LoVo (cell line): ENCODE measurements around the gene GPR137B.

ENCODE experiments used
- DNase-seq: peaks from one replicate; pipeline ENCODE4 v3.0.0-alpha.2; 2016; ENCODE audit warnings: low spot score

Gene GPR137B

DNA sequence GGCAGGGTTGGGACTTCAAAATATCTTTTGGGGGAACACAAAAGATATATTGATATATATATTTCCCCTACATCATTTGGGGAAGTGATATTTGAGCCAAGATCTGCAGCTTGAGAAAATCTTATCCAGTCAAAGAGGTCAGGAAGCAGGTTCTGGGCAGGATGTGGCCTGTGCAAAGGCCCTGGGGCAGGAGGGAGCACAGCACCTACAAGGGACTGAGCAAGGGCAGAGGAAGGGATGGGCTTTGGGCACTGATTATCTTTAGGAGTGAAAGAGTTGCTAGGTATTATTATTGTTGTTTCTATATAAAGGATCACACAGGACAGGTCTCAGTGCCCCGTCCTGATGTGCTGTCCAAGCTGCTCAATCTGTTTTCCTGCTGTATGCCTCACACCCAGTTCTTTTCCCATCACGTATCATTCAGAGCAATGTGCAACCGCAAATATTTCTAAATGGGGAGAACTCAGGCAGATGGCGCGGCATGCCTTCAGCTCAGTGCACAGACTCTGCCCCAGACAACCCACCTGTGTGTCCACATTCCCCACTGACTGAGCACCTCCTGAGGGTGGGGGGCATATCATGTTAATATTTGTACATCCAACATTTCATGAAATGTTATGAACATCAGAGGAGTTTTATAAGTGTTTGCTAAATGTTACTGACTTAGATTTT lies 28.1 kb upstream of the GPR137B start:
- DNase-seq = no peak

DNA sequence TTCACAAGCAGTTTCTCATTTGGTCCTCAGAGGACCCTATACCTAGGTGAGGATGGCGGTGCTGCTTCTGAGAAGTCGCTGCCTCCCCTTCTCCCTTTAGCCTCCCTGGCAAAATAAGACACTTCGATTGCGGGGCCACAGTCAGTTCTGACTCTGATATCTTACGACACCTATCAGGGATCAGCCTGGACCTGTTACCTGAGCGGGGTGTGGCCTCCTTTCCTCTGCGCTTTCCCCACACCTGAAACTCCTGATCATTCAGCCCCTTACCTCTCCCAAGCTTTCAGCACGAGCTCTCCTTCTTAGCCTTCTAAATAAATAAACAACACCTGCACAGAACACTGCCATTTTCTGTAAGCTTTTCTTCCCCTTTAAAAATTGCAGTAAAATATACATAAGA lies 24.6 kb upstream of the GPR137B start:
- DNase-seq = no peak

DNA sequence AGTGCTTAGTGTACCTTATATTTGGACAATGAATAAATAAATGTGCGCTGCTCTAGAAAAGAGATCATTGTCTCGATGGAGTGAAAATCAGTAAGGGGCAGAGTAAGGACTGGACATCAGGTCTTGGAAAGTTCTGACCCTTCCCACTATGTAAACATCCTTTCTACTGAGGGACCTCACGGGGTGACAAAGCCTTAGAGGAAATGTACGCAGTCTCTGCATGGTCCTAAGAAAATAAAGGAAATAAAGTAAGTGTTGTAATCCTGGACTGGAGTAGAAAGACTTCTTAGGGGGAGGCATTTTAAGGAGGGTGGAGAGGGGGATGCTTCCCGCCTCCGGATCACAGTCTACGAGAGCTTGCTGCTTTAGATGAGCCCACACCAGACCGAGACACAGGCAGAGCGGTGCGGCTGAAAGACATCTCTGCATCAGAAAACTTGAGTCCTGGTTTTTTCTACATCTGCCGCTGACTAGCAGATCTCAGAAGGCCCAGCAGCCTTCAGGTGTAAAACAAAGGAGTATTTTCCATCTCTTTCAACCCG lies 22.3 kb upstream of the GPR137B start:
- DNase-seq = no peak

DNA sequence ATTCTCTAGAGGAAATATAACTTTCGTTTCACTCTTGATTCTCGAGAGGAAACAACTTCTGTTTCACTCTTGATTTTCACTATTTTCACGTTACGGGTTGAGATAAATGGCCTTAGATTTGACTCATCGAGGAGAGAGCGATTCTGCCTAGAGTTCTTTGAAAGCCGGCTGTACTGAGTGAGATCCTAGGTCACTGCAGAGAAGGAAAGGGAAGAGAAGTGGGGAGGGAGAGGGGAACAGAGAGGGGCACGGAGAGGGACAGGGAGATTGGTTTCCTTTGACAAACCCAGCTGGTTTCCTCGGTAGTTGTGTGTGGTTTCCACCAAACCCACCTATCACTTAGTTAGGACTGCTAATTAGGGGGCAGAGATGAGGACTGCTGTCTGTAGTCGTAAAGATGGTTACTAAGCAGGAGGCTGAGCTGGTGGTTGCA lies 21.6 kb upstream of the GPR137B start:
- DNase-seq = no peak

DNA sequence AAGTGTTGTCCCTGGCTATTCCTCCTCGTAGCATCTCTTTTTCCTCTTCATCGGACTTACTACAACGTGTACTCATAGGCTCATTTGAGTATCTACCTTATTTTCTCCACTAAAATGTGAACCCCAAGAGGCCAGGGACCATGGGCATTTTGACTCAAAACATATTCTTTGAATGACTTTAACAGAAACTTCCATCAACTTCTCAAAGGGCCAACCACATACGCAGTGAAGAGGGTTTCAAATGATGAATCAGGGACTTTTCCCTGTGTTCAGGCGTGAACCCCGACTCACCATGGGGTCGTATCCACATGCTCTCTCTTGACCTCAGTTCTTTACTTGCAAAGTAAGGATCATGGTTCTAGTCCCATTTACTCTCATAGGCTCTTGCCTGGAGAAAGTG lies 20.2 kb upstream of the GPR137B start:
- no peak for DNase-seq

DNA sequence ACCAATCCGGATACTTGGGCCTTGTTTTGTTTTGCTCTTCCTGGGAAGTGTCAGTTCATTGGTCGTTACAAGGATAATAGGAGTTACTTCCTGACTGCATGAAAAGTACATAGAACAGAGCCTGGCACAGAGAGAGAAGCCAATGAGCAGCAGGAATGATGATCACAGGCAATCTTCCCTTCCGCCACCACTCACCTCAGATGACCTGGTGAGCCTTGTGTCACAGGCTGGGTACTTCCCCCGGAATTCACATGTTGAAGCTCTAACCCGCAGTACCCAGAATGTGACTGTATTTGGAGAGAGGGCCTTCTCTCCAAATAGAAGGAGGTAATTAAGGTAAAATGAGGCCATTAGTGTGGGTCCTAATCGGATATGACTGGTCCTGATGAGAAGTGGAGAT lies 18.8 kb upstream of the GPR137B start:
- DNase-seq = no peak

DNA sequence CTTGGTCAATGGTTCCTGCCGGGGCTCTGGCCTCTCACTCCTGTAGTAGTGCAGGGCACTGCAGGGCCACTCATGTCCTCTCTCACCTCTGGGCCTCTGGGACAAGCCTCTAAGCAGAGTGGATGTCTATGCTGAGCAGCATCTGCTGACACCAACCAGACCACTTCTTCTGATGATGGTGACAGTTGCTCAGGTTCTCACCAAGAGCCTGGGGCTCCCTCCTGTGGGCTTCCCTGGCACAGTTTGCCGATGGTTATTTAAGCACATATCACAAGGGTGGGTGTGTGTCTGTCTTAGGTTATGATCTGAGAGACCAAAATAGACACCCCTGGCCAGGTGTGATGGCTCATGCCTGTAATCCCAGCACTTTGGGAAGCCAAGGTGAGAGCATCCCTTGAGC lies 17.4 kb upstream of the GPR137B start:
- DNase-seq = no peak

DNA sequence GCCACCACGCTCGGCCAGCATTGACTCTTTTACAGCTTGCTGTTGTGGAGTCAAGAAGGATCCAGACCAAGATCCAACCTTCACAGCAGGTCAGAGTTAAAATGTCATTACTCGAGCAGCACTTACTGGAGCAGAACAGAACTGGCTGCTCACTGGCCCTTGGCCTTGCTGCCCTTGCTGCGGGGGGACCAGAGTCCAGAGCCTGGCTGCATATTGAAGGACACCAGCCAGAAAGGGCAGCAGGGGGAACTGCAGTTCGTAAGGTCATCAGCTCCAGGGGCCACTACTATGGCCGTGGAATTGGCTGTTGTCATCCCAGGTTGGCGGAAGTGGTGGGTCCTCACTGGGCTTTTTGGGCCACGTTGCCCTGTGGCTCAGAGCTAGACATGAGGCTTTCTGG lies 15.3 kb upstream of the GPR137B start:
- no peak for DNase-seq

DNA sequence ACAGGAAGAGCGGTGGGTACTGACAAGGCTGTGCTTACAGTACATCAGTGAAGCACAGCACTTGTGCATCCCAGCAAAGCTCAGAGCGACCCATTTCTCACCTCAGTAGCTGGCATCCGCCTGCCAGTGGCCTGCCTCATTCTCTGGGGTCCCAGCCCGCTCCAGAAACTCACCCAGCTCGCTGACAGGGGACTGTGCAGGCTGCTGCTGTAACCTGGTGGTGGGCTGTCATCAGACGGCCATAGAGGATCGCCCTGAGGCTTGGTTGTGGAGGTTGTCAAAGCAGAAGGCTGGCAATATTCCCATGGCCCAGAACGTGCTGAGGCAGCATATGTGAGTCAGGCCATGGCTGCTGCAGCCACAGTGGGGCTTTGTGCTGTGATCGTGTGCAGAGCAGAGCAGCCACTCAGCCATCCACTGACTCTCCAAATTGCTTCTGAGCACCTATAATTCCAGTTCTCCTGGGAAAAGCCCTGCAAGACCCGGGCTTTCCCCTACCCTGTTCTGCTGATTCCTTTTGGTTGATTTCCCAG lies 13.6 kb upstream of the GPR137B start:
- no peak for DNase-seq

DNA sequence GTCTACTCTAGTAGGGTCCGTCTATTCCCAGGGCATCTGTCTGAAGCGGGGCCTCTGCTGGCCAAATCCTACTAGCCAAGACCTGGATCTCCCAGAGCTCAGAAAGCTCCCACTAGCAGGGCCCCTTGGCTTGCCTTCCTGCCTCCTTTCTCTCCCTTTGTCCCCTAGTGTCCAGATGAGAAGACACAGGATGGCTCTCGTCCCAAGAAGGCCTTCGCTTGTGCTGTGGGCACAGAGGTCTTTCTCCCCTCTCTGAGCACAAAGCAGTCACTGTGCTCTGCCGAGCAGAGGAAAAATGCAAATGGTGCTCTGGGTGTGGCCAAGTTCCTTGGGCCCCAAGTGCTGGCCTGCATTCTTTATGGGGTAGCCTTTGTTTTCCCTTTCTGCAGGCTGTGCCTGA lies 13.0 kb upstream of the GPR137B start:
- DNase-seq = no peak

DNA sequence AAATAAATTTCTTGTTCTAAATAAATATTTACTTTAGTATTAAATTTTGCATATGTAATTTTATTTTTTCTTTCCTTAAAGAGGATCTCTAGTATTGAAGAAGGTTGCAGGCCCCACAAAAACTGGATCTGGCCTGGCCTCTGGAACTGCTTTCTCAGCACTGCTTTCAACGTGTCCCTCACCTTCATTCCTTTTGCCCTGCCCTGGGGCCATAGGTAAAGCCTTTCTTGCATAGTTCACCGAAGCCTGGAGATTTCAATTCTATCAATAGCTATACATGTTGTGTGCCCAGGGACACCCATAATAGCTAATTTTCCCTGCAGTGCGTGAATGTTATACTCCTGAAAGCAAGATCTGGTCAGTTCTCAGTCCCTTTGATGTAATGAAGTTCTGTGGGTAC lies 12.0 kb upstream of the GPR137B start:
- no peak for DNase-seq

DNA sequence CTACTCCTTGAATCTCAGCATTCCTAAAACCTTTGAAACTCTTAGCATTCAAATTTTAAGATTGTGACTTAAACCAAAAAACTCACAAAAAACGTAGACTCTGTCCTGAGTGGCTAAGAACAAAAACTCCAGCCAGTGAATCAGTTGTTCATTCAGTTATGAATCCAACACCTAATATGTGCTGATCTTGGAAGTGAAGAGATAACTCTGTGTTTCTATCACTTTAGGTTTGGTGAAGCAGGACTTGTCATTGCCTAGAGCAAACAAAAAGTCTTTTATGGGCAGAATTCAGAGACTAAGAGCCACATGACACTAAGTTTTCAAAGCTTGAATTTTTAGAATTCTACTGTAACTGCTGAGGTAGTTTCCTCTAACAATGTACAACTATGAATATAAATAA lies 10.4 kb upstream of the GPR137B start:
- no peak for DNase-seq

DNA sequence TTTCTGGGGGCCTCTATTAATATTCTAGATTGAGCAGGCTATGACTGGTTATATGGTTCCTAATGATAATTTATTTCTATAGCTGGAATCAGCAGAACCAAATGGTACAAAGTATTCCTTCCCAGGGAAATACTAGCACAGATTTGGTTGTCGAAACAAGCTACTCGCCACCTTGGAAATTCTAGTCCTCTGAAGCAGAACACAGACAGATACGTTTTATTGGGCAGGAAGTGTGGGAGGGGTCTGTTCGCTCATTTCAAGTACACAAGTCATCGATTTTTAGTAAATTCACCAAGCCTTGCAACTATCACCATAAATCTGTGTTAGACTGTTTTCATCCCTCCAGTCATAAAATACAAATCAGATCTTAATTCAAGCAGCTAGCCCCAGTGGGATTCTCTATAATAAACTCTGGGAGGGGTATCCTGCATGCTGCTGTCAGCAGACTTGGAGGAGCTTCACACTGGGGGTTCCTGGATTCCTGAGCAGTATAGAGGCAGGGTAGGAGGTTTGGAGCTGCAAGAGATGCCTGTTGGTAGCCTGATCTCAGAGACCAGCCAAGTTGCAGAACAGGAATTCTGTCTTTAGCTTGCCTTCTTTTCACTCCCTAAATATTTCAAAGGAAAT lies 9.8 kb upstream of the GPR137B start:
- no peak for DNase-seq

DNA sequence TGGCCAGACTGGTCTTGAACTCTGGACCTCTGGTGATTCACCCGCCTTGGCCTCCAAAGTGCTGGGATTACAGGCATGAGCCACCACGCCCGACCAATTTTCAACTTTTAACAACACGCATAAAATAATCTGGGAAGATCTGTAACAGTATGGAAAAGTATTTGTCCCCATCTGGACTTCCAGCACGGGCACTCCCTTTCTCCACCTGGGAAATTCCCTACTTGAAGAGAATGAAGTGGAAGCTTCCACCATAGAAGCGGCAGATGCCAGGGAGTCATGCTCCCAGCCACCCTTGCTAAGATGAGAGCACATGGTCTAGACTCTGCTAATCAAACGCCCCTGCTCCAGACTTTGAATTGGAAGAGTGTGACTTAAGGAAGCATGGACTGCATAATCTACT lies 9.0 kb upstream of the GPR137B start:
- DNase-seq = no peak

DNA sequence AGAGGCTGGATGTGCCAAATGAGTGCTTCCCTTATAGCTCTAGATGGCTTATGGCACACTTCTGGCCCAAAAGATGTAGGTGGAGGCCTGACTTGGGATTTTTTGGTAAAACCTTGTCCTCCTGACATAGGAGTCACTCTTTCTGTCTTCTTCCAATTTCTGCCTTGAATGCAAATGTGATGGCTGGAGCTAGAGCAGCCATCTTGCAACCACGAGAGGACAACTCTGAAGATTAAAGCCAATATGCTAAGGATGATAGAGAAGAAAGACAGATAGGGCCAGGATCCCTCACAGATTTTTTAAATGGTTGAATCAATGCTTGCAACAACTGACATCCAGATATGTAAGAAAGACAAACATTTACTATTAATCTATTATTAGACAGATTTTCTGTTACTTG lies 8.5 kb upstream of the GPR137B start:
- no peak for DNase-seq

DNA sequence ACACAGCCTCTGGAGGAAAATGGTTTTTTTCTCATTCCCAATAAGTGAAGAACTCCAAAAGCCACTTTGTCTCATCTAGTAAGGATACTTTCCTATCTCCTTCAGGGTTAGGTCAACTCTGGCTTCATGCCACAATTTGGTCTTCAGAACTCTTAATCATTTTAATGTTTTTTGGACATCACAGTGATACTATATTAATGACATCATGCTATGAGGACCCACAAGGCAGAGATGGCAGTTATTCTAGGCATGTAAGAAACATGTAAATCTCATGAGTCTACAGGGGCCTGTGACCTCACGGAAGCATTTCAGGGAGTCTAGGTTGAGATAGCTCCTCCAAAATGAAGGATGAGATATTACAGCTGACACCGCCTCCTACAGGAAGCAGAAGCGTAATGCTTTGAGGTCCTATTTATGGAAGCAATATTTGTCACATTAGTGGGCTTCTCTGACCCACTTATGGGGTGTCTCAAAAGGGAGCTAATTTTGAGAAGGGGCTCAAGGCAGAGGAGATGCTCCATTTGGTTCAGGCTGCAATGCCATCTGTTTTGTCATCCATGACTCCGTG lies 5.0 kb upstream of the GPR137B start:
- no peak for DNase-seq

DNA sequence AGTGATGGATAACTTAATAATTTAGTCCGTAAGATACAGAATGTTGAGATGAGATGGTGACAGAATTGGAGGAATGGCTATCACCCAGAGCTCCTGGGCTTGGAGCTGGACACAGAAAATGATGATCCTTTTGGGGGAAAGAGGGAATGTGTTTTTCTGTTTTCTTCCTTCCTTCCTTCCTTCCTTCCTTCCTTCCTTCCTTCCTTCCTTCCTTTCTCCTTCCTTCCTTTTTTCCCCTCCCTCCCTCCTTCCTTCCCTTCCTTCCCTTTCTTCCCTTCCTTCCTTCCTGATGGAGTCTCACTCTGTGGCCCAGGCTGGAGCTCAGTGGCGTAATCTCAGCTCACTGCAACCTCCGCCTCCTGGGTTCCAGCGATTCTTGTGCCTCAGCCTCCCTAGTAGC lies 2.8 kb upstream of the GPR137B start:
- no peak for DNase-seq

DNA sequence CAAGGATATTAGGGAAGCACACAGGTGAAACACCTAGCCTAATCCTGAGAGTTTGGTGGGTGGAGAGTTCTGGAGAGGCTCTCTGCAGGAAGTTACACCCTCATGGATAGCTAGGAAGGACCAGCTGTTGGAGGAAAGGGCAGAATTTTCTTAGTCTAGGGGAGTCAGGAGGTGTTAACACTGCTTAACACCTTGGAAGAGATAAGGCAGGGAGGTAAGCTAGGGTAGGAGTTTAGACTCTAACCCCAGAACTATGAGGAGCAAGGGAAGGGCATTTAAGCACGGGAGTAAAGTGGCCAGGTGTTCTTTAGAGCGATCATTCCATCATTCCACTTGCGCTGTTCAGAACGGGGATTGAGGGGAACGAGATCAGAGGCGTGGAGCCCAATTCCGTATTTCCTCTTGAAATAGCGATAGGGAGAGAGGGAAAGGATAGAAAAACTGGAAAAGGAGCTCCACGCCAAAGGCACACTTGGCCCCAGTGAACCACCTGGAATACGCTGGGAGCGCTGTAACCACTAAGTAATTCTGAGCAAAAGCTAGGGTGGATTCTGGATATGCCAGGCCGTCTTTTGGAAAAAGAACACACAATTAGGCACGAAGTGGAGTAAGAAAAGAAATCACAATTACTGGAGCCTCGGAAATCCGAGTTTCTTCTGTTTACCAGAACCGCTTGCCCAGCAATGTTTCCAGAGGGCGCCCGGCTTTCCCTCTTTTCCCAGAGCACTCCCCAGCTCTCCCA lies 1.5 kb upstream of the GPR137B start:
- DNase-seq = peak; percentile 36

DNA sequence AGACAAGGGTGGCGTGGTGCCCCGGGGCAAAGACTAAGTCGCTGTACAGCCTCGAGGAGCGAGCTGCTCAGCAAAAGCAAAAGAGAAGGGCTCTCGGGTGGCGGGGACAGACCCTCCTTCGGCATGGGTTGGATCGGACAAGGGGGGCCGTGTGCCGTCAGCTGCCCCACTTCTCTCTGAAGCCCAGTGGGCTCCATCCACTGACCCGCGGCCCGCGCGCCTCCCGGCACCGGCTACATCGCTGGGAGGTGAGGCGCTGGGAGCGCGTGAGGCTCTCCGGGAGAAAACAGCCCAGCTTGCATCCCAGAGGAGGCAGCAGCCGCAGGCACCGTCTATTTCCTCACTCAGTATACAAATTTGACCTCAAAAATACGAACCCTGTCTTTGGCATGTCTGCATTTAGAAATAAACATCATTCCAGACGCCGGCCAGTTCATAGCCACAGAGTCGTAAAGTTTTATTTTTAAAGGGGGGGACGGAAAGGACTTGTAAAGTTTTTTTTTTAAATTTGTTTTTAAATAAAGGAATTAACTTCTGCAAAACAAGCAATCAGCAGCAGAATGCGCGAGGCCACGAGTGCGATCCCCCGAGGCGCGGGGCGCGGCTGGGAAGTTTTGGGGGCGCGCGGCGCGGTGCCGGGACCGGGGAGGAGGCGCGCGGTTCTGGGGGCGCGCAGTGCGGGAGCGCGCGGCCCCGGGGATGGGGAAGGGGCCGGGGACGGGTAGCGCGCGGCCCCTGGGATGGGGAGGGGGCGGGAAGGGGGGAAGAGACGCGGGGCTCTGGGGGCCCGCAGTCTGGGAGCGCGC lies 689 bp upstream of the GPR137B start:
- peak; percentile 46 for DNase-seq

DNA sequence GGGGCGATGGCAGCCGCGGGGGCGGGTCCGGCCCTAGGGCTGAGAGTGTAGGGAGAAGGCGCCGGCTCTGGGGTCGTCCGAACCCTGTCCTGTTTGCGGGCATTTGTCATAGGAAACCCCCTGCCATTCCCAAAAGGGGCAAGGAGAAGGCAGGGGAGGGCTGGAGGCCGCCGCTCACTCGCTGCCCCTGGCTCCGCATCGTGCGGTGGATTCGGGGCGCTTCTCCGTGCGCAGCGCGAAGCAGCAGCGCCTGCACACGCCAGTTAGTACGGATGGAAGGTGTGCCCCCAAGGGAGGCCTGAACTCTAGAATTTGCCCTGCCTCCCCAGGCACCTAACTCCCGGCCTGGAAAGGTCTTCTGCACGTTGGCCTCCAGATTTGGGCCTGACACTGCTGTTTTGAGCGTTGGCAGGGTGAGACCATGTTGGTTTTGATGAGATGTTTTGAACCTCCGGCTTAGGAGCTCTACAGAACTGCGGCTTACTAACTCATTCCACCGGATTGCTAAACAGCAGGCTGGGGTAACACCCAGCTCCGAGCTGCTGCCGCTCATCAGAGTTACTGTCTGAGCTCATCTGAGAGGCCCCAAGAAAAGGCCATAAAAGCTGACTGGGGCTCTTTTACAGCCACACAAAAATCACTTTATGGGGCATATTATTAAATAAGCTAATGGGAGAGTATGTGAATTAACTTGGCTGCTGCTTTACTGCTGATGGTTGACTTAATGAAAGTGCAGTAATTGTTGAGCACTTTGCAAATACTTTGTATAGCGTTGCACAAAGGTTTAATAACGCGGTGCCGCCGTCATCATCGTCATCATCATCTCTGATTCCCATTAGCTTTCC lies 987 bp downstream of the GPR137B start:
- no peak for DNase-seq

DNA sequence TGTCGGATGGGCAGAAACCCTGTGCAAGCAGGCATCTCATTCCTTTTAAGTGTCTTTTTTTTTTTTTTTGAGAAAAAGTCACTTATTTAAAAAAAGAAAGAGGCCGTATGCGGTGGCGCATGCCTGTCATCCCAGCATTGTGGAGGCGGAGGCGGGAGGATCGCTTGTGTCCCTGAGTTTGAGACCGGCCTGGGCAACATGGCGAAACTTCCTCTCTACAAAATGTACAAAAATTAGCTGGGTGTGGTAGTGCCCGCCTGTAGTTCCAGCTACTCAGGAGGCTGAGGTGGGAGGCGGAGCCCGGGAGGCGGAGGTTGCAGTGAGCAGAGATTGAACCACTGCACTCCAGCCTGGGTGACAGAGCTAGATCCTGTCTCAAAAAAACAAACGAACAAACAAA lies 1.7 kb downstream of the GPR137B start:
- no peak for DNase-seq
